DND-41 (cell line): Measurements from ENCODE around the gene RBM39.

Experiments used
- CTCF ChIP-seq: IDR thresholded peaks from 2 replicates; pipeline ENCODE4 v1.5.1; 2012; ENCODE audit warnings: borderline replicate concordance, low read length, moderate library complexity, mild to moderate bottlenecking; ENCODE audit not compliant: poor library complexity, severe bottlenecking; ENCODE audit errors: extremely low read depth
- EZH2 ChIP-seq: IDR thresholded peaks from 3 replicates; pipeline ENCODE4 v1.6.1; 2012; ENCODE audit warnings: borderline replicate concordance, low read depth, mild to moderate bottlenecking, moderate library complexity, low read length, inconsistent platforms; ENCODE audit not compliant: severe bottlenecking

GRCh38 chr20:35653893-35654292 lies 88.2 kb downstream of the RBM39 start:
- TF ChIP-seq CTCF (no peak), EZH2 (no peak)
